ENCODE results near the gene BCAS3. TPM values are rescaled to one million over a fixed set of nuclear protein-coding genes. Genes with fewer than 3 reads are reported as not detected.
"Not testable (repeated sequence)": the region's sequence is repeated elsewhere in the genome, so short reads cannot be mapped to it uniquely, and the experiment has no call there.

Gene BCAS3
- total RNA-seq, 4 donors from 2014 or later: 41.0 to 81.4 (median 45.6) TPM

- DNase-seq (ENCODE audit: low spot score in 2 of 2): no peak
- H3K4me3 ChIP-seq: no peak overlapping the region
- WGBS: 94% methylated on average over 5 of the region's 5 CpGs
- H3K9me3 ChIP-seq: no peaks in the 10 kb centered on the region
- H3K36me3 ChIP-seq: peaks cover 21% of the 10 kb centered on the region
- no peak for TF ChIP-seq POLR2AphosphoS5 (IDR thresholded peaks at IDR 0.05)
- no peaks in the 10 kb centered on the region for H3K27me3 ChIP-seq
- H3K27ac ChIP-seq: no peak overlapping the region
- H3K4me1 ChIP-seq: no peaks in the 10 kb centered on the region
These were observed 21.2 kb upstream of the BCAS3 start for GRCh38 chr17:60656499-60656898.

DNA sequence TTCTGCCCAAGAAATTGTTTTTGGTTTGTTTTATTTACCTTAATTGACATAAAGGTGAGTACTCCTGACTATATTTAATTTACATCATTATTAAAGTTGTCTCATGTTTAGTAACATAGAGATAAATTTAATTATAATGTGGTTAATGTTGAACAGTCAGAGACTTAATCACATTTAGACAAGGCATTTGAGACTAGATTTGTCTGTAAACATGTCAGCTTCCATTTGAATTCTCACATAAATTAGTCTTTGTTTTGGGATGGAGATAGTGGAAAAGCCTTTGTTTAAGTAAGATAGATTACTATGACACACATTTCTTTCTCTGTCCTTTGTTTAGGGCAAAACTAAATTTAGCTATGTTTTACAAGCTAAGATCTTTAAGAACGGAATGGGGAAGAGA, 18.5 kb upstream of the BCAS3 start:
- Histone ChIP-seq H3K27ac (no peak overlapping the region), H3K27me3 (no peaks in the 10 kb centered on the region), H3K4me3 (no peak overlapping the region), H3K4me1 (no peaks in the 10 kb centered on the region), H3K36me3 (peaks cover 28% of the 10 kb centered on the region), H3K9me3 (no peaks in the 10 kb centered on the region)
- DNase-seq (ENCODE audit: low spot score in 2 of 2): no peak
- TF ChIP-seq POLR2AphosphoS5 (IDR thresholded peaks at IDR 0.05) (no peak), POLR2A (IDR thresholded peaks at IDR 0.05) (no peak), EP300 (IDR thresholded peaks at IDR 0.05) (no peak)
- TF ChIP-seq, protein P1, sequence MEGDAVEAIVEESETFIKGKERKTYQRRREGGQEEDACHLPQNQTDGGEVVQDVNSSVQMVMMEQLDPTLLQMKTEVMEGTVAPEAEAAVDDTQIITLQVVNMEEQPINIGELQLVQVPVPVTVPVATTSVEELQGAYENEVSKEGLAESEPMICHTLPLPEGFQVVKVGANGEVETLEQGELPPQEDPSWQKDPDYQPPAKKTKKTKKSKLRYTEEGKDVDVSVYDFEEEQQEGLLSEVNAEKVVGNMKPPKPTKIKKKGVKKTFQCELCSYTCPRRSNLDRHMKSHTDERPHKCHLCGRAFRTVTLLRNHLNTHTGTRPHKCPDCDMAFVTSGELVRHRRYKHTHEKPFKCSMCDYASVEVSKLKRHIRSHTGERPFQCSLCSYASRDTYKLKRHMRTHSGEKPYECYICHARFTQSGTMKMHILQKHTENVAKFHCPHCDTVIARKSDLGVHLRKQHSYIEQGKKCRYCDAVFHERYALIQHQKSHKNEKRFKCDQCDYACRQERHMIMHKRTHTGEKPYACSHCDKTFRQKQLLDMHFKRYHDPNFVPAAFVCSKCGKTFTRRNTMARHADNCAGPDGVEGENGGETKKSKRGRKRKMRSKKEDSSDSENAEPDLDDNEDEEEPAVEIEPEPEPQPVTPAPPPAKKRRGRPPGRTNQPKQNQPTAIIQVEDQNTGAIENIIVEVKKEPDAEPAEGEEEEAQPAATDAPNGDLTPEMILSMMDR (IDR thresholded peaks at IDR 0.05): no peak
- 90% methylated on average over 1 of the region's 1 CpG for WGBS

- no peak for DNase-seq (ENCODE audit: low spot score in 2 of 2)
- Histone ChIP-seq H3K36me3 (peaks cover 44% of the 10 kb centered on the region), H3K27me3 (no peaks in the 10 kb centered on the region), H3K4me3 (no peak overlapping the region), H3K9me3 (no peaks in the 10 kb centered on the region), H3K4me1 (no peaks in the 10 kb centered on the region), H3K27ac (no peak overlapping the region)
- WGBS: 91% methylated on average over 2 of the region's 2 CpGs
- TF ChIP-seq POLR2AphosphoS5 (IDR thresholded peaks at IDR 0.05) (no peak), POLR2A (IDR thresholded peaks at IDR 0.05) (no peak), EP300 (IDR thresholded peaks at IDR 0.05) (no peak)
- TF ChIP-seq, protein P1 (IDR thresholded peaks at IDR 0.05): no peak
These were observed 16.2 kb upstream of the BCAS3 start for GRCh38 chr17:60661489-60661888.

DNA sequence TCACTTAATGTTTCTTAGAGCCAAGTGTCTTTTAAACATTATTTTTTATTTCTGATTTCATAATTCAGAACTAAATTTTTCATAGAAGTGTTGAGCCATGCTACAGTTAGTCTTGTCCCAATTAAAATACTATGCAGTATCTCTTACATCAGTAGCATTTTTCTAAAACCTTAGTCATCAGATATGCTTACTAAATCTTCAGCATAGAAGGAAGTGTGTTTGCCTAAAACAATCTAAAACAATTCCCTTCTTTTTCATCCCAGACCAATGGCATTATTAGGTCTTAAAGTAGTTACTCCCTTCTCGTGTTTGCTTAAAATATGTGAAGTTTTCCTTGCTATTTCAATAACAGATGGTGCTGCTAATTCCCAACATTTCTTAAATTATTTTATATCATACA, 13.6 kb upstream of the BCAS3 start:
- Histone ChIP-seq H3K4me3 (no peak overlapping the region), H3K36me3 (peaks cover 33% of the 10 kb centered on the region), H3K27ac (no peak overlapping the region), H3K4me1 (no peaks in the 10 kb centered on the region), H3K27me3 (no peaks in the 10 kb centered on the region), H3K9me3 (no peaks in the 10 kb centered on the region)
- DNase-seq (ENCODE audit: low spot score in 2 of 2): no peak
- 64% methylated on average over 1 of the region's 1 CpG for WGBS
- TF ChIP-seq, protein P1 (IDR thresholded peaks at IDR 0.05): no peak
- no peak for TF ChIP-seq EP300 (IDR thresholded peaks at IDR 0.05)
- TF ChIP-seq POLR2AphosphoS5 (IDR thresholded peaks at IDR 0.05): no peak
- TF ChIP-seq POLR2A (IDR thresholded peaks at IDR 0.05): no peak

DNA sequence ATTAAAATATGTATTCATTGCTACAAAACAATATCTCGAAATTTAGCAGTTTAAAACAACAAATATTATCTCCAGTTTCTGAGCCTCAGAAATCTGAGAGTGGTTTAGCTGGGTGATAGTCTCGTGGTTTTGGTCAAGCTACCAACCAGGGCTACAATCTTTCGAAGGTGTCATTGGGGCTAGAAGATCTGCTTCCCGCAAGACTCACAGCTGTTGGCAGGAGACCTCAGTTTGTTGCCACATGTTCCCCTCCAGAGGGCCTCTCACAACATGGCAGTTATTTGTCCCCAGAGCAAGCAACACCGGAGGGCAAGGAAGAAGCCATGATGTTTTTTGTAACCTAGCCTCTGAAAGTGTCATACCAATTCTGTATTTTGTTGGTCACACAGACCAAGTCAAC, 12.0 kb upstream of the BCAS3 start:
- 96% methylated on average over 5 of the region's 5 CpGs for WGBS
- Histone ChIP-seq H3K4me3 (no peak overlapping the region), H3K36me3 (peaks cover 33% of the 10 kb centered on the region)

GRCh38 chr17:60668741-60669140, 8.9 kb upstream of the BCAS3 start:
- H3K4me1 ChIP-seq; H3K27ac ChIP-seq; DNase-seq (ENCODE audit: low spot score in 2 of 2); H3K9me3 ChIP-seq; H3K27me3 ChIP-seq; H3K4me3 ChIP-seq: not testable (repeated sequence)
- WGBS: 88% methylated on average over 7 of the region's 7 CpGs
- peaks cover 24% of the 10 kb centered on the region for H3K36me3 ChIP-seq

More for the DNA sequence above, 12.0 kb upstream of the BCAS3 start:
- Histone ChIP-seq H3K9me3 (no peaks in the 10 kb centered on the region), H3K27me3 (no peaks in the 10 kb centered on the region), H3K27ac (no peak overlapping the region), H3K4me1 (no peaks in the 10 kb centered on the region)
- no peak for DNase-seq (ENCODE audit: low spot score in 2 of 2)
- TF ChIP-seq EP300 (IDR thresholded peaks at IDR 0.05) (no peak), POLR2A (IDR thresholded peaks at IDR 0.05) (no peak), POLR2AphosphoS5 (IDR thresholded peaks at IDR 0.05) (no peak)
- TF ChIP-seq, protein P1 (IDR thresholded peaks at IDR 0.05): no peak
